AG04449 (cell line): Measurements from ENCODE around the gene SERPIND1.

Experiments used
- CTCF ChIA-PET: fragments of 350-600 bp; formaldehyde crosslinking; extraction: SDS; loops from one replicate; lab custom pipeline; 2021; ENCODE audit warnings: antibody characterized with exemption; lab: Yijun Ruan, JAX
- POLR2A ChIA-PET: fragments of 400-600, 350-600 bp; formaldehyde crosslinking; extraction: SDS; loops from one replicate; lab custom pipeline; 2020; ENCODE audit warnings: antibody characterized with exemption, inconsistent platforms; lab: Yijun Ruan, JAX
- DNase-seq: peaks from one replicate; pipeline ENCODE4 v3.0.0-alpha.2; 2010; ENCODE audit warnings: low read depth, low spot score
- H3K4me3 ChIP-seq: 2 replicates; pipeline ENCODE4 v1.5.1; 2011; ENCODE audit warnings: low read depth, mild to moderate bottlenecking, control low read depth, low read length
- TF ChIP-seq, protein P1 (sequence below): IDR thresholded peaks from one replicate; pipeline ENCODE4 v1.5.1; 2011; ENCODE audit warnings: mild to moderate bottlenecking, moderate library complexity, low read length, control low read depth, inconsistent platforms; ENCODE audit not compliant: insufficient read depth; ENCODE audit errors: missing control alignments

SERPIND1 gene

DNA sequence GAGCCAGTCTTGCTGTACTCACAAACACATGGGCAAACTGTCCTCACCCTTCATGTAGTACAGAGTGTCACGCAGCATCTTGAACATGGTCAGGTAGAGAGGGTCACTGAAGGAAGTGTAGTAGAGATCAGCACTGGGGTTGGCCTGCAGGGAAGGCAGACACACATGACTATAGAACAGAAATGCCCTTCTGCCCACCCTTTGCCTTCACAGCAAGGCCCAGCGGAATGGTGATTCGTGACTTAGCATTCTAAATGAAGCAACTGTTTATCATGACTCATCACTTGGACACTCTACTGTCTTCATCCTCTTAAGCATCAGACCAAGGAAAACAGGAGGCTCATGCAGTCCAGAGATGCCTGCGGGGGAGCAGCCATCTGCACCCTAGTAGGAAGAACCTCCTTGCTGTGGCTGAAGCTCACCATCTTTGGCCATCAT lies 33.4 kb downstream of the SERPIND1 start:
- POLR2A ChIA-PET, result no interaction called here
- CTCF ChIA-PET, result interaction anchor here (2.5 kb wide), 1 partner anchor 24 kb away, joined by 11 read pairs; no protein-coding TSS in a partner anchor
- DNase-seq, result peak; percentile 87
- no peak overlapping the region for H3K4me3 ChIP-seq
- TF ChIP-seq, protein P1, sequence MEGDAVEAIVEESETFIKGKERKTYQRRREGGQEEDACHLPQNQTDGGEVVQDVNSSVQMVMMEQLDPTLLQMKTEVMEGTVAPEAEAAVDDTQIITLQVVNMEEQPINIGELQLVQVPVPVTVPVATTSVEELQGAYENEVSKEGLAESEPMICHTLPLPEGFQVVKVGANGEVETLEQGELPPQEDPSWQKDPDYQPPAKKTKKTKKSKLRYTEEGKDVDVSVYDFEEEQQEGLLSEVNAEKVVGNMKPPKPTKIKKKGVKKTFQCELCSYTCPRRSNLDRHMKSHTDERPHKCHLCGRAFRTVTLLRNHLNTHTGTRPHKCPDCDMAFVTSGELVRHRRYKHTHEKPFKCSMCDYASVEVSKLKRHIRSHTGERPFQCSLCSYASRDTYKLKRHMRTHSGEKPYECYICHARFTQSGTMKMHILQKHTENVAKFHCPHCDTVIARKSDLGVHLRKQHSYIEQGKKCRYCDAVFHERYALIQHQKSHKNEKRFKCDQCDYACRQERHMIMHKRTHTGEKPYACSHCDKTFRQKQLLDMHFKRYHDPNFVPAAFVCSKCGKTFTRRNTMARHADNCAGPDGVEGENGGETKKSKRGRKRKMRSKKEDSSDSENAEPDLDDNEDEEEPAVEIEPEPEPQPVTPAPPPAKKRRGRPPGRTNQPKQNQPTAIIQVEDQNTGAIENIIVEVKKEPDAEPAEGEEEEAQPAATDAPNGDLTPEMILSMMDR, result no peak

DNA sequence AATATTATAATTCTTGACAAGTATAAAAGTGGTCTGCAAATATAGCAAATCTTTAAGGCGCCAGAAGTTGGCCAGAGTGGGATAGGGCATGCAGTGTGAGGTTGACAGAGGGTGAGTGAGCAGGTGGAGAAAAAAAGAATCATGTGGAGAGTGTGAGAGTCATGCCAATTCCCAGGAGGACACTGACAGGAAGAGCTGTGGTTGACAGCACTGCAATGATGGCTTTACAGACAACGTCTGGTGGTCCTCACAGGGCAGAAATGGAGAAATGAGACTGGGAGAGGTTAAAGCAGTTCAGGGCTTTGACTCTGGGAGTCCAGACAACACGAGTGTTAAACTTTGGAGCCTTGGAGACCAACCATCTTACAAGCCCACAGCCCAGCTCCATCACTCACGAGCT lies 34.9 kb downstream of the SERPIND1 start:
- CTCF ChIA-PET, result interaction anchor here (1.2 kb wide), 1 partner anchor 25 kb away, joined by 3 read pairs; no protein-coding TSS in a partner anchor
- TF ChIP-seq, protein P1, result no peak
- POLR2A ChIA-PET, result no interaction called here

DNA sequence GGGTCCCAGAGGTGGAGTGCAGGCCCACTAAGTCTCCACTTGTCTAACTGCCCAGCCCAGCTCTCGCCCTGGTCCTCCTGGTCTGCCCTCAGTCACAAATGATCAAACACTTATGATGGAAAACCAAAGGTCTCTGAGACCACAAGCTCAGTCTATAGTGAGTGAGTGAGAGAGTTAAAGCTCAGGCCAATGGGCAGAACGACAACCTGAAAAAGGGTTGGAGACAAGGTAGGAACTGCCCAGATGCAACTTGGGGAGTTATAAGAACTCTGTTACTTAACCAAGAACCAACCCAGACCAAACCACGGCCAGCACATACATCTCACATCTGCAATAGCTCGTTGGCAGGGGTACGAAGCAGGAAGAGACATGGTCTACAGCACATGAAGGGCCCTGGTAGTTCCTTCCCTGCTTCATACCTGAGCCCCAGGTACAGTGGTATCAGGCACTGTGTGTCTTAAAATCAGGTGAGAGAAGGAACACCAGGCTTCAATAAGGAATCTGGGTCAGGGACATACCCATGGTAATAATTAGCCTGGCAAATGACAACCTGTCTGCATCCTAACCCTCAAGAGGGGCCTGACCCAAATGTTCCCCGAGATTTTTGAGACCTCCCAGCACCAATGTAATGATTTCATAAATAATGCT lies 35.7 kb downstream of the SERPIND1 start:
- CTCF ChIA-PET, result no interaction called here
- POLR2A ChIA-PET, result no interaction called here
- no peak overlapping the region for H3K4me3 ChIP-seq
- DNase-seq, result no peak
- TF ChIP-seq, protein P1, result no peak

More for the DNA sequence above, 34.9 kb downstream of the SERPIND1 start:
- no peak for DNase-seq
- H3K4me3 ChIP-seq, result no peak overlapping the region

DNA sequence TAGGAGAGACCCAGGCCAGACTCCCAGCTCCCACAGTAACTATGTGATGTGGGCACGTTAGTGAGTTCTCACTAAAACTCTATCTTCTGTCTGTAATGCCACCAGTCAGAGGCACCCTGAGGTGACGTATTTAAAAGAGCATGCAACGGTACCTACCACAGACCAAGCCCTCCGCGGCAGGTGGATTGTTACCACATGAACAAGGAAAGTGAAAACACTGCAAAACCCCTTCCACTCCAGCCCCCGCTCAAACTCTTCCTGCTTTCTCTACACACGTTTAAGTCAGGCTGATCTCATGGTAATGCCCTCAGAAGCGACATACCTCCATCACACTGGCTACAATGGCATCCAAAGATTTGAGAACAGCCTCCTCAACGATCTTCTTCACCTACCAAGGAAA lies 36.7 kb downstream of the SERPIND1 start:
- ChIA-PET POLR2A (no interaction called here), CTCF (no interaction called here)
- TF ChIP-seq, protein P1, result no peak

DNA sequence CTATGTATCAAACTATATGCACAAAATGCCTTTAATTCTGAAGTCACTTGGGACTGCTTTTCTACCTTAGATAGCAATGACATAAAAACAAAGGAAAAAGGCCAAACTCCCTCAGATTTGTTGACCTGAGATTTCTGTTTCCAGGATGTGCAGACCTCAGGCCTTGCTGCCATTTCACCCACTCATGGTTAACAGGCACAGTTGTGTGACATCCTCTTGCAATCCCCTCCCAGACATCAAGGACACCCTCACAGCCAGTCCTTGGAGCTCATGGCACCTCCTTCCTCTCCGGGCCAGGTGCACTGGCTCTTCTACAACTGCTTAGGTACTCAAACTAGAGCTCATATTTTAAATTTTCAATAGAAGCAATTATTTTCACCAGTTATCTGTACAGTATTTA lies 37.3 kb downstream of the SERPIND1 start:
- TF ChIP-seq, protein P1, result no peak
- ChIA-PET CTCF (no interaction called here), POLR2A (no interaction called here)
- no peak overlapping the region for H3K4me3 ChIP-seq
- DNase-seq, result no peak

More for the DNA sequence above, 36.7 kb downstream of the SERPIND1 start:
- DNase-seq, result no peak
- no peak overlapping the region for H3K4me3 ChIP-seq

DNA sequence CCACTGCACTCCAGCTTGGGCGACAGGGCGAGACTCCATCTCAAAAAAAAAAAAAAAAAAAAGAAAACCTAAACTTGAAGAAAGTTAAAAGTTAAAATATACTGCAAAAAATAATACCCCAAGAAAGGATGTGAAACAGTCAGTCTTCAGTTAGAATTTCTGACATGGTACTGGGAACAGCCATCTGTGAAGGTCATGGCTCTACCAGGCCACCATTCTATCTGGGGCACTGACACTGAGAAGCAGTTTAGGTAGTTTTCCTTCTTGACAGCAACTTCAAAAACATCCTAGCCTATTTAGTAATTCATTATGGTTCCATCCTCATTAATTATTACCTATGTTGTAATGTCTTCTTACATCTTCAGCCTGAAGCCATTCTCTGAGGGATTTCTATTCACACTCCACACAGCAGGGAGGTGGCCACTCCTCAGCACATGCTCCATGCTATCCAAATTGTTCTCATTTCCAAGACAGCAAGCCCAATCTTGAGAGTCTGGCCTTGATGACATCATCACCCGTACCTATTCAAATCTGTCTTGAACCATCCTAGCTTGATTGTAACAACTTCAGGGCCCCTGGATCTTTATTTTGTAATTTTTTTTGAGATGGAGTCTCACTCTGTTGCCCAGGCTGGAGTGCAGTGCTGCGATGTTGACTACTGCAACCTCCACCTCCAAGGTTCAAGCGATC lies 38.2 kb downstream of the SERPIND1 start:
- CTCF ChIA-PET, result interaction anchor here (0.8 to 1.4 kb wide), 3 partner anchors 11 to 834 kb away, joined by 3 to 4 read pairs (median 3); no protein-coding TSS in a partner anchor
- no peak overlapping the region for H3K4me3 ChIP-seq
- POLR2A ChIA-PET, result no interaction called here
- DNase-seq, result no peak
- TF ChIP-seq, protein P1, result no peak
